SU-DHL-6 (cell line): ENCODE data around the gene IL36RN.

Experiments used
- H2AFZ ChIP-seq: fragments of 200-600 bp; sonication (generic); 2 replicates; pipeline ENCODE4 v1.6.1; 2014; ENCODE audit warnings: low read depth, mild to moderate bottlenecking, moderate library complexity, mixed read lengths, antibody characterized with exemption, low read length; ENCODE audit not compliant: severe bottlenecking
- H3F3A ChIP-seq: fragments of 200-600 bp; shearing (Covaris generic); 2 replicates; pipeline ENCODE4 v1.6.0; 2016; ENCODE audit warnings: antibody characterized with exemption, mild to moderate bottlenecking; ENCODE audit not compliant: insufficient read depth
- H3K27ac ChIP-seq: fragments of 200-600 bp; sonication (generic); 2 replicates; pipeline ENCODE4 v1.5.1; 2016; ENCODE audit warnings: low read depth, mild to moderate bottlenecking, low read length, moderate library complexity, mixed read lengths
- H3K27me3 ChIP-seq: fragments of 200-600 bp; sonication (generic), shearing (Covaris generic); 2 replicates; pipeline ENCODE4 v1.6.0; 2014; ENCODE audit warnings: mild to moderate bottlenecking, low read length
- H3K36me3 ChIP-seq: fragments of 200-600 bp; sonication (generic); 2 replicates; pipeline ENCODE4 v1.6.1; 2014; ENCODE audit warnings: mild to moderate bottlenecking, low read length, mixed read lengths
- H3K4me2 ChIP-seq: fragments of 300-600, 200-600 bp; shearing (Covaris generic), sonication (generic); 2 replicates; pipeline ENCODE4 v1.6.0; 2014; ENCODE audit warnings: low read length, low read depth, mild to moderate bottlenecking; ENCODE audit not compliant: poor library complexity, severe bottlenecking
- H3K4me3 ChIP-seq: fragments of 200-600 bp; sonication (generic); 2 replicates; pipeline ENCODE4 v1.5.1; 2014; ENCODE audit warnings: antibody characterized with exemption, low read length, mild to moderate bottlenecking, mixed read lengths; ENCODE audit not compliant: insufficient read depth, poor library complexity, severe bottlenecking
- H3K79me2 ChIP-seq: fragments of 200-600 bp; sonication (generic); 2 replicates; pipeline ENCODE4 v1.6.1; 2014; ENCODE audit warnings: mild to moderate bottlenecking, low read length, moderate library complexity; ENCODE audit not compliant: insufficient read depth
- H3K9ac ChIP-seq: fragments of 200-600 bp; sonication (generic); 2 replicates; pipeline ENCODE4 v1.7.0; 2014; ENCODE audit warnings: mild to moderate bottlenecking, low read length
- H3K9me2 ChIP-seq: fragments of 200-600 bp; sonication (generic); replicated peaks from 2 replicates; pipeline ENCODE4 v1.6.1; 2014; ENCODE audit warnings: low read length; ENCODE audit not compliant: insufficient read depth
- H3K9me3 ChIP-seq: fragments of 200-600 bp; sonication (generic); 2 replicates; pipeline ENCODE4 v1.6.1; 2014; ENCODE audit warnings: low read length, mixed read lengths; ENCODE audit not compliant: insufficient read depth
- H4K20me1 ChIP-seq: fragments of 200-600 bp; sonication (generic); 2 replicates; pipeline ENCODE4 v1.6.1; 2014; ENCODE audit warnings: low read depth, mild to moderate bottlenecking, antibody characterized with exemption, low read length, moderate library complexity, mixed read lengths
- EZH2phosphoT487 ChIP-seq: fragments of 200-600 bp; sonication (generic), shearing (Covaris generic); conservative IDR thresholded peaks from 2 replicates; pipeline ENCODE4 v1.6.1; 2018; ENCODE audit warnings: mild to moderate bottlenecking, antibody characterized with exemption, low read length, moderate library complexity, mixed read lengths
- TF ChIP-seq, protein P1 (sequence below): fragments of 200-600 bp; sonication (generic); IDR thresholded peaks from one replicate; pipeline ENCODE4 v1.5.1; 2017; ENCODE audit warnings: antibody characterized with exemption, mild to moderate bottlenecking, low read length, moderate library complexity; ENCODE audit not compliant: insufficient read depth, poor library complexity, severe bottlenecking

Gene IL36RN

DNA sequence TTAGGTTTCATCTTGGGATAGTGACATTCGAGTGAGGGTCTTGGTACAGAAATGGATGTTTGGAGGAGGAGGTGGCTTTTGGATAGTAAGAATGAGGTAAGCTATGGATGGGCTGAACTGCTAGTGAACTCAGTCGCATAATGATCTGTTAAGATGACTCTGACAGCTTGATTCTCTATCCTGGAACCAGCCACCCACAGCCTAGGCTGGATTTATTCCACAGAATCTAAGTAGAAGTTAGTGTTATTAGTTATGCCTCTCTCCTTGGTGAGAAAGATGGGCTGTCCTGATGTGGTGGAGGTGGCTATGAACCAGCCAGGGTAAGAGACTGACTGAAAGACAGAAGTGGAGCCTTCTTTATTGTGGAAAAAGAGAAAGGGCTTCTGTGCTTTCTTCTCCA lies 31.3 kb upstream of the IL36RN start:
- Histone ChIP-seq H3K36me3 (no peaks in the 10 kb centered on the region), H3K27ac (no peak overlapping the region), H3K9me2 (no peaks in the 10 kb centered on the region), H2AFZ (no peak overlapping the region), H3F3A (no peaks in the 10 kb centered on the region), H4K20me1 (no peaks in the 10 kb centered on the region), H3K4me3 (no peak overlapping the region), H3K9ac (no peak overlapping the region), H3K4me2 (no peak overlapping the region), H3K27me3 (no peaks in the 10 kb centered on the region), H3K79me2 (no peaks in the 10 kb centered on the region), H3K9me3 (no peaks in the 10 kb centered on the region)
- TF ChIP-seq, protein P1, sequence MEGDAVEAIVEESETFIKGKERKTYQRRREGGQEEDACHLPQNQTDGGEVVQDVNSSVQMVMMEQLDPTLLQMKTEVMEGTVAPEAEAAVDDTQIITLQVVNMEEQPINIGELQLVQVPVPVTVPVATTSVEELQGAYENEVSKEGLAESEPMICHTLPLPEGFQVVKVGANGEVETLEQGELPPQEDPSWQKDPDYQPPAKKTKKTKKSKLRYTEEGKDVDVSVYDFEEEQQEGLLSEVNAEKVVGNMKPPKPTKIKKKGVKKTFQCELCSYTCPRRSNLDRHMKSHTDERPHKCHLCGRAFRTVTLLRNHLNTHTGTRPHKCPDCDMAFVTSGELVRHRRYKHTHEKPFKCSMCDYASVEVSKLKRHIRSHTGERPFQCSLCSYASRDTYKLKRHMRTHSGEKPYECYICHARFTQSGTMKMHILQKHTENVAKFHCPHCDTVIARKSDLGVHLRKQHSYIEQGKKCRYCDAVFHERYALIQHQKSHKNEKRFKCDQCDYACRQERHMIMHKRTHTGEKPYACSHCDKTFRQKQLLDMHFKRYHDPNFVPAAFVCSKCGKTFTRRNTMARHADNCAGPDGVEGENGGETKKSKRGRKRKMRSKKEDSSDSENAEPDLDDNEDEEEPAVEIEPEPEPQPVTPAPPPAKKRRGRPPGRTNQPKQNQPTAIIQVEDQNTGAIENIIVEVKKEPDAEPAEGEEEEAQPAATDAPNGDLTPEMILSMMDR = no peak
- no peak for TF ChIP-seq EZH2phosphoT487

DNA sequence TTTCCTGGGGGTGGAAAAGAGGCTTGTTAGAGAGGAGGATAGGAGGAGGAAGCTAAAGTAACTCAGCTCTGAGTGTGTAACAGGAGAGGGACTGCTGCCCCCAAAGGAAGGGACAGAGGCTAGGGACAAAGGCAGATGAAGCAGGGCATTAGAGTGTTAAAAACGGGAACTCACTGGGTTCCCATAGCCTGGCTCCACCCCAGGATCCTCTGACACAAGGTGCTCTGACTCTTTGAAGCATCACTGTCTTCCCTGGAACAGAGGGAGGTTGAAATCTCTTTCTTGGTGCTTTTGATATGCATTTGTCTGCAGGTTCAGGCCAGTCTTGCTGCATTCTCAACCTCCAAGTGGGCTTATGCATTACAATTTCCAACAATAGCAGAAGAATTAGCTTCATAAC lies 30.9 kb upstream of the IL36RN start:
- H3K9ac ChIP-seq = no peak overlapping the region
- H3K4me3 ChIP-seq = no peak overlapping the region
- TF ChIP-seq, protein P1 = no peak
- TF ChIP-seq EZH2phosphoT487 = no peak
- H3K4me2 ChIP-seq = no peak overlapping the region
- H3K27ac ChIP-seq = no peak overlapping the region
- no peak overlapping the region for H2AFZ ChIP-seq
- H3F3A ChIP-seq = no peaks in the 10 kb centered on the region
- H3K36me3 ChIP-seq = no peaks in the 10 kb centered on the region
- no peaks in the 10 kb centered on the region for H3K9me3 ChIP-seq
- no peaks in the 10 kb centered on the region for H3K27me3 ChIP-seq
- no peaks in the 10 kb centered on the region for H3K79me2 ChIP-seq
- H4K20me1 ChIP-seq = no peaks in the 10 kb centered on the region
- no peaks in the 10 kb centered on the region for H3K9me2 ChIP-seq

DNA sequence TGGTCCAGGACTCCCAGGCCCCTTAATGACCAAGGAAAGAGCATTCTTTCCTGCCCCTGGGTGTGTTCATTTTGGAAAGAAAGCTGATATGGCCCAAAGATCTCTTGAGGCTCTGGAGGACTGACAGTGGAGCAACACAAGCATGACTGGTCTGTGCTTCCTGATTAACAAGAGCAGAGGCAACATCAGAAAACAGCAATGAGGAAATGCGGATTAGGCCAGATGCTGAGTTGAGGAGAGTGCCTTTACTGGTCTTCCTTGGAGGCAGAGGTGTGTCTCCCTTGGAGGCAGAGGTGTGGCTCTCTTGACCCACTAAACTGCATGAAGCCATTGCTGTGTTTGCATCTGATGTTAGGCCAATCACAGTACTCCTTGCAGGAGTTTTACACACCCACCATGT lies 26.3 kb upstream of the IL36RN start:
- Histone ChIP-seq H3K36me3 (no peaks in the 10 kb centered on the region), H3K9ac (no peak overlapping the region), H2AFZ (no peak overlapping the region), H3K27ac (no peak overlapping the region), H3K27me3 (no peaks in the 10 kb centered on the region), H4K20me1 (no peaks in the 10 kb centered on the region), H3K4me3 (no peak overlapping the region), H3K4me2 (no peak overlapping the region), H3K79me2 (no peaks in the 10 kb centered on the region), H3F3A (no peaks in the 10 kb centered on the region), H3K9me3 (no peaks in the 10 kb centered on the region), H3K9me2 (no peaks in the 10 kb centered on the region)
- TF ChIP-seq EZH2phosphoT487 = no peak
- TF ChIP-seq, protein P1 = no peak

DNA sequence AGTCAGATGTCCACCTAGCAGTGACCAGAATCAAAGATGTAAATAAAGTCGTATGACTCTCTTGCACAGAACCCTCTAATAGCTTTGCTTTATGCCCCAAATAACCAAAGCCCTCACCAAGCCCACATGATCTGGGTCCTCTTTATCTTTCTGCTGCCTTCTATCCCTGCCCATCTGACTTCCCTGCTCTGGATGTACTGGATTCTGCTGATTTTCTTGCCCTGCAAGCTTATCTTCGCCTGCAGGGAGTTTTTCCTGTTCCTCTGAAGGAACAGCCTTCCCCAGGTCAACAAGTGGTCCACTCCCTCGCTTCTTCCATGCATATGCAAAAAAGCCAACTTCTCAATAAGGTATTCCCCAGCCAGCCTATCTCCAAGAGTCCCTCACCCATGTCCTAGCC lies 25.0 kb upstream of the IL36RN start:
- H3K9ac ChIP-seq = no peak overlapping the region
- no peak for TF ChIP-seq EZH2phosphoT487
- TF ChIP-seq, protein P1 = no peak
- H3K36me3 ChIP-seq = no peaks in the 10 kb centered on the region
- no peaks in the 10 kb centered on the region for H3K9me2 ChIP-seq
- H3K79me2 ChIP-seq = no peaks in the 10 kb centered on the region
- no peaks in the 10 kb centered on the region for H4K20me1 ChIP-seq
- no peaks in the 10 kb centered on the region for H3K9me3 ChIP-seq
- H3K27me3 ChIP-seq = no peaks in the 10 kb centered on the region
- H2AFZ ChIP-seq = no peak overlapping the region
- H3K4me3 ChIP-seq = no peak overlapping the region
- H3K4me2 ChIP-seq = no peak overlapping the region
- H3K27ac ChIP-seq = no peak overlapping the region
- H3F3A ChIP-seq = no peaks in the 10 kb centered on the region
